Type B pancreatic cell (in vitro differentiated cells): ENCODE measurements around the gene FBXW9. TPM values are rescaled to one million over a fixed set of nuclear protein-coding genes. Genes with fewer than 3 reads are reported as not detected.

Experiments
- DNase-seq: peaks from one replicate; pipeline ENCODE4 v3.0.0; 2021; ENCODE audit warnings: mixed read lengths; ENCODE audit not compliant: unreplicated experiment; ENCODE audit errors: extremely low spot score
- H3K27ac Mint-ChIP-seq: 2 replicates; pipeline ENCODE4 v1.8.0; 2021; ENCODE audit warnings: mild to moderate bottlenecking, mixed read lengths
- H3K27me3 Mint-ChIP-seq: 2 replicates; pipeline ENCODE4 v1.8.0; 2021; ENCODE audit warnings: mixed read lengths
- H3K36me3 Mint-ChIP-seq: 2 replicates; pipeline ENCODE4 v1.8.0; 2021; ENCODE audit warnings: mixed read lengths
- H3K4me1 Mint-ChIP-seq: one replicate; pipeline ENCODE4 v1.8.0; 2021; ENCODE audit warnings: mixed read lengths; ENCODE audit not compliant: unreplicated experiment
- H3K4me3 Mint-ChIP-seq: 2 replicates; pipeline ENCODE4 v1.8.0; 2021; ENCODE audit warnings: mild to moderate bottlenecking, mixed read lengths
- H3K9me3 Mint-ChIP-seq: 2 replicates; pipeline ENCODE4 v1.8.0; 2021; ENCODE audit warnings: mixed read lengths
- CTCF ChIP-seq: fragments of 200-600 bp; sonication (generic); conservative IDR thresholded peaks from 2 replicates; pipeline ENCODE4 v1.5.0; 2021; ENCODE audit warnings: antibody characterized with exemption, mild to moderate bottlenecking
- total RNA-seq: library from RNA; stranded (reverse); gene quantifications from 2 replicates; pipeline ENCODE4 v1.2.1, GENCODE V29; 2021; ENCODE audit warnings: low replicate concordance

Gene FBXW9
- total RNA-seq, 1 donor from 2014 or later: 17.0 TPM

DNA sequence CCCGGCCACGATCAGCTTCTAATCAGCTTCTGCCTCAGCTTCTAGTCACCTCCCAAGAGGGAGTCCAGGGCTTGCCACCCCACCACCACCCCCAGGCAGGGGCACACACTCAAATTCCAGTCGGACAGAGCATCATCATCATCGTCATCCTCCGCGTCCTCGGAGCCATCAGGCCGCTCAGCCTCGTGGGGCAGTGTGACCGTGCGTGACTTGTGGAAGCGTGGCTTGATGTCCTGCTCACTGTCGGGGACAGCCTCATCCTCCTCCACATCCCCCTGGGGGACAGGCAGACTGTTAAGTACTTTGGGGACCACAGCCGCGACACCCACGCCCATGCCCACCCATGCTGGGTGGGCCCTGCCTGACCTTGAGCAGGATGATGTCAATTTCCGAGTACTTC lies 14.8 kb upstream of the FBXW9 start:
- no peak for TF ChIP-seq CTCF
- DNase-seq: no peak
- no peak overlapping the region for H3K4me3 Mint-ChIP-seq
- H3K27me3 Mint-ChIP-seq: no peaks in the 10 kb centered on the region
- peaks cover 13% of the 10 kb centered on the region for H3K36me3 Mint-ChIP-seq
- no peaks in the 10 kb centered on the region for H3K4me1 Mint-ChIP-seq
- H3K9me3 Mint-ChIP-seq: no peaks in the 10 kb centered on the region
- no peak overlapping the region for H3K27ac Mint-ChIP-seq

DNA sequence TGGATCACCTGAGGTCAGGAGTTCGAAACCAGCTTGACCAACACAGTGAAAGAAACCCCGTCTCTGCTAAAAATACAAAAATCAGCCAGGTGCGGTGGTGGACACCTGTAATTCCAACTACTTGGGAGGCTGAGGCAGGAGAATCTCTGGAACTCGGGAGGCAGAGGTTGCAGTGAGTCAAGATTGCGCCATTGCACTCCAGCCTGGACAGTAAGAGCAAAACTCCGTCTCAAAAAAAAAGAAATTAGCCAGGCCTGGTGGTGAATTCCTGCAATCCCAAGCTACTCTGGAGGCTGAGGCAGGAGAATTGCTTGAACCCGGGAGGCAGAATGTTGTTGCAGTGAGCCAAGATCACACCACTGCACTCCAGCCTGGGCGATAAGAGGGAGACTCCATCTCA lies 12.2 kb upstream of the FBXW9 start:
- H3K9me3 Mint-ChIP-seq: no peaks in the 10 kb centered on the region
- no peak overlapping the region for H3K4me3 Mint-ChIP-seq
- no peaks in the 10 kb centered on the region for H3K4me1 Mint-ChIP-seq
- no peak for DNase-seq
- H3K27ac Mint-ChIP-seq: no peak overlapping the region
- TF ChIP-seq CTCF: no peak
- H3K36me3 Mint-ChIP-seq: peaks cover 16% of the 10 kb centered on the region
- H3K27me3 Mint-ChIP-seq: no peaks in the 10 kb centered on the region

- Mint-ChIP-seq H3K4me3 (no peak overlapping the region), H3K27ac (no peak overlapping the region), H3K9me3 (no peaks in the 10 kb centered on the region), H3K36me3 (peaks cover 18% of the 10 kb centered on the region), H3K4me1 (peaks cover 5% of the 10 kb centered on the region), H3K27me3 (no peaks in the 10 kb centered on the region)
- no peak for TF ChIP-seq CTCF
- no peak for DNase-seq
Measured at GRCh38 chr19:12706332-12706718, 9.9 kb upstream of the FBXW9 start.

- no peak overlapping the region for H3K27ac Mint-ChIP-seq
- no peaks in the 10 kb centered on the region for H3K27me3 Mint-ChIP-seq
- H3K4me1 Mint-ChIP-seq: peaks cover 5% of the 10 kb centered on the region
- DNase-seq: no peak
- no peaks in the 10 kb centered on the region for H3K9me3 Mint-ChIP-seq
- no peak overlapping the region for H3K4me3 Mint-ChIP-seq
- no peak for TF ChIP-seq CTCF
- H3K36me3 Mint-ChIP-seq: peaks cover 18% of the 10 kb centered on the region
Measured at GRCh38 chr19:12705654-12706331, 9.4 kb upstream of the FBXW9 start.

DNA sequence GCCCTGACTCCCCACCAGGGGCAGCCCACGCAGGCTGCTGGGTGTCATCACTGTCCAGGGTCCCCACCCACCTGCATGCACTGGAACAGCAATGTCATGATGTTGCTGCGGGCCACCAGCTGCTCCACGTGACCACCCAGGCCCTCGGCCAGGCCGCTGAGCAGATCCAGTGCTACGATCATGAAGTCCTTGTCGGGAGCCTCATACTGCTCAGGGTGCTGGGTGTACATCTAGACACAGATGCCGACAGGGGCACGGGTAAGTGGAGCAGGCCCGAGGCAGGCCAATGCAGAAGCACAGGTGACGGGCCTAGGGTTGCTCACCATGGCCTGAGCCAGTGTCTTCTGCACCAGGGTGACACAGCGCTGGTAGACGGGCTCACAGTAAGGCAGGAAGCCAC lies 8.7 kb upstream of the FBXW9 start:
- no peaks in the 10 kb centered on the region for H3K9me3 Mint-ChIP-seq
- DNase-seq: no peak
- no peak overlapping the region for H3K27ac Mint-ChIP-seq
- no peaks in the 10 kb centered on the region for H3K27me3 Mint-ChIP-seq
- no peak for TF ChIP-seq CTCF
- peaks cover 5% of the 10 kb centered on the region for H3K4me1 Mint-ChIP-seq
- H3K4me3 Mint-ChIP-seq: no peak overlapping the region
- H3K36me3 Mint-ChIP-seq: peaks cover 14% of the 10 kb centered on the region

GRCh38 chr19:12703046-12703445 lies 6.6 kb upstream of the FBXW9 start:
- H3K36me3 Mint-ChIP-seq: peaks cover 18% of the 10 kb centered on the region
- no peaks in the 10 kb centered on the region for H3K9me3 Mint-ChIP-seq
- no peak overlapping the region for H3K27ac Mint-ChIP-seq
- H3K4me3 Mint-ChIP-seq: no peak overlapping the region
- DNase-seq: no peak
- H3K27me3 Mint-ChIP-seq: no peaks in the 10 kb centered on the region
- peaks cover 5% of the 10 kb centered on the region for H3K4me1 Mint-ChIP-seq
- TF ChIP-seq CTCF: no peak
